GM19438 (cell line): ENCODE measurements around the gene IL17RC.
"Not testable (repeated sequence)": the region's sequence is repeated elsewhere in the genome, so short reads cannot be mapped to it uniquely, and the experiment has no call there.

ENCODE experiments used
- ATAC-seq: cut with Tn5 transposase; IDR thresholded peaks from one replicate; pipeline ENCODE4 v1.9.1; 2021; ENCODE audit warnings: low read depth; ENCODE audit not compliant: unreplicated experiment

Gene IL17RC

GRCh38 chr3:9891072-9891622, 25.8 kb upstream of the IL17RC start:
- no peak for ATAC-seq

DNA sequence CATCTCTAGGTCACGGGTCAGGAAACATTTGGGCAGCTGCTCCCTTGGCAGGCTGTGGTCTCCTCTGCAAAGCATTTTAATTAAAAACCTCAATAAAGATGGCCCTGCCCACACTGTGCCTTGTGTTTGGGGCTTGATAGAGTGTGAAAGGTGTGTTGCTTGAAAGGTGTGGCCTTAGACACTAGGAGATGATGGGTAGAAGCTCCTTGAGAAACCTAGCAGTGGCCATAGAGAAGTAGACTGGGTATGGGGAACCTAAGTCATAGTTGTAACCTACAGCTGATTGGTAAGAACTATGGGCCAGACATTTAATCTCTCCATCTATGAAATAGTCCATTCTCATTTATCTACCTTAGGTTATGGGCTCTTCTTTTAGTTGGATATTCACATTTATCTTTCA, 23.2 kb upstream of the IL17RC start:
- no peak for ATAC-seq

DNA sequence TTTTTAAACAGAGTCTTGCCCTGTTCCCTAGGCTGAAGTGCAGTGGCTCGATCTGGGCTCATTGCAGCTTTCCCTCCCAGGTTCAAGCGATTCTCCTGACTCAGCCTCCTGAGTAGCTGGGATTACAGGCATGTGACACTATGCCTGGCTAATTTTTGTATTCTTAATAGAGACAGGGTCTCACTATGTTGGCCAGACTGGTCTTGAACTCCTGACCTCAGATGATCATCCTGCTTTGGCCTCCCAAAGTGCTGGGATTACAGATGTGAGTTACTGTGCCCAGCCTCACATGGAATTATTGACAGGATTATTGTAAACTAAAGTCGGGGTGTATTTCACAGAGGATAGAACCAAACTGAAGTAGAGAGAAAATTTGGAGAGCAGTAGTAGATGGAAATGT, 21.2 kb upstream of the IL17RC start:
- not testable (repeated sequence) for ATAC-seq

- ATAC-seq: not testable (repeated sequence)
Measured at GRCh38 chr3:9896755-9897407, 20.0 kb upstream of the IL17RC start.

DNA sequence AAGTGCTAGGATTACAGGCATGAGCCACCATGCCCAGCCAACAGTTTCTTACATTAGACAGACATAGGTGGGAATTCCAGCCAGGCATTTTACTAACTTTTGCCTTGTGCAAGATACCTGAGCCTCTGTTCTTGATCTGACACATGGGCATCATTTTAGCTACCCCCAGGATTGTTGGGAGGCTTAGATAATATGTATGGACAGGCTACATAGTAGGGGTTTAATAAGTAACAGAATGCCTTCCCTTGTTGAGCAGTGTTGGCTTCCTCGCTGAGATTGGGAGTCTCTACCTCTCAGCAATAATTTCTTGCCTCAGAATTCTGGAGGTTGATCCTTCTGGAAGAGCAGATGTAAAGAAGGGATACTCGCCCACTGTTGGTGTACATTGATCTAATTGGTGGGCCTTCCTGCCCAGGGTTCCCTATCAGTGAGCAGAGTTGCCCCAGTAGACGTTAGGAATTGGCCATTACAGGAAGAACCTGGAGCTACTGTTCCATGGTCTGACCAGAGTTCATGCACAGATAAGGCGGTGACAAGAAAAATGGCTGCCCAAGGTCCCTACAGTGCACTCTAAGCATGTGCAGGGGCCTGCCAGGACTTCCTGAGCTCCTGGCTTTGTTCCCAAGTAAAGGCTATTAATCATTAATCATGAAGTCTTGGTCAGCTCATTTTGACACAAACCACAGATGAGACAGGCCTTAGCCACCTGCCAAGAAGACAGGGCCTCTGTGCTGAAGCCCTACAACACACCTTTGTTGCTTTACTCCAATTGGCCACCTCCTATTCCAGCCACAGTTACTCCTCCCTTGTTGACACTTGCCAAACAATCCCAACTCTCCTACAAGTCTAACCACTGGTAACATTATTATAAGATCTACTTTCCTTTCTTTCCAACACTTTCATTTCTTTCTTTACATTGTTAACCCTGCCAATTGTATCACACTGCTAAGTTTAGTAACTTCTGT, 19.2 kb upstream of the IL17RC start:
- peak; percentile 59 for ATAC-seq

- no peak for ATAC-seq
Measured at GRCh38 chr3:9898467-9899241, 18.2 kb upstream of the IL17RC start.

DNA sequence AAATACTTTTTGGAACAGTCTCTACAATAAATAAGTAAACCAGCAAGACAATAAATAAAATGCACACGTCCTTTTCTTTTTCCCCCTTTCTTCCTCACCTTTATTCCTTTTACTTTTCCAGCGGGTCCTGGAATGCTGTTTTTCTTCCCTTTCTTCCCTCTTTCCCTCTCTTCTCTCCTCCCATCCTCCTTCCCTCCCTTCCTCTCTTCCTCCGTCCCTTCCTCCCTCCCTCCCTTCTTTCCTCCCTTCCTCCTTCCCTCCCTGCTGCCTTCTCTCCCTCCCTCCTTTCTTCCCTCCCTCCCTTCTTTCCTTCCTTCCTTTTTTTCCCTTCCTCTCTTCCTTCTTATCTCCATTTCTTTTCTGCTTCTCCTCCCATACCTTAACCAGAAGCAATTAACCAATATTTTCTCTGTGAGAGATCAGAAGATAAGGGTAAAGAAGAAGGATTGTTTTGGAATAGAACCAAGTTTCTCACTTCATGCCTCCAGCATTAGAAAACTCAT, 17.6 kb upstream of the IL17RC start:
- ATAC-seq: no peak

DNA sequence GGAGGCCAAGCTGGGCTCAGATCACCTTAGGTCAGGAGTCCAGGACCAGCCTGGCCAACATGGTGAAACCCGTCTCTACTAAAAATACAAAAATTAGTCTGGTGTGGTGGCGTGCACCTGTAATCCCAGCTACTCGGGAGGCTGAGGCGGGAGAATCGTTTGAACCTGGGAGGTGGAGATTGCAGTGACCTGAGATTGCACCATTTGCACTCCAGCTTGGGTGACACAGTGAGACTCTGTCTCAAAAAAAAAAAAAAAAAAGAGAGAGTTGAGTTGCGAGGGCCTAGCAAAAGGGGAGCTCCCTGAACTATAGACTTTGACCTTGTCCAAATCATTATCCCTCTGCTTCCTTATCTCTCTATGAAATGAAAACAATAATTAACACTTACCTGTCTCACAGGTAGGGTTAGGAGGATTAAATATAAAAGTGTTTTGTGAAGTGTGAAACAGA, 15.9 kb upstream of the IL17RC start:
- ATAC-seq: not testable (repeated sequence)

DNA sequence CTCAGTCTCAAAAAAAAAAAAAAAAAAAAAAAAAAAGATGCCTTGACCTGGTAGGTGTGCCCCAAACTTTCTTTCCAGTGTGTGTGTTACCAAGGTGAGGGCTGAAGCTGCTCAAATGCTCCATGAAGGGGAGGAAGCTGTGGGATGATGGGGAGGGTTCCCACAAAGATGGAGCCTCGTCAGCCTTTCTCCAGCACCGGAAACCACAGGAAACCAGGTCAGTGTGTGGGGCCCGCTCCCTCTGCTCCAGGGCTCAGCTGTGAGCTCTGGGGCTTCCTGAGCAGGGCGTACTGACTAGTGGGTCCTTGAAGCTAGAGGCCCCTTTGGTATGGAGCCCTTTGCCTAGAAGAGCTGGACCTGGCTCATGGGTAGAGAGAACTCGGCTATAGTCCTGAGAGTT, 14.9 kb upstream of the IL17RC start:
- ATAC-seq: no peak

- ATAC-seq: no peak
Measured at GRCh38 chr3:9902372-9903237, 14.3 kb upstream of the IL17RC start, which contains the start of gene IL17RE. IL17RE (plus strand) TSS chr3:9902848; CDS start chr3:9902933, 85 bp downstream.

GRCh38 chr3:9903238-9903624, 13.7 kb upstream of the IL17RC start:
- no peak for ATAC-seq

DNA sequence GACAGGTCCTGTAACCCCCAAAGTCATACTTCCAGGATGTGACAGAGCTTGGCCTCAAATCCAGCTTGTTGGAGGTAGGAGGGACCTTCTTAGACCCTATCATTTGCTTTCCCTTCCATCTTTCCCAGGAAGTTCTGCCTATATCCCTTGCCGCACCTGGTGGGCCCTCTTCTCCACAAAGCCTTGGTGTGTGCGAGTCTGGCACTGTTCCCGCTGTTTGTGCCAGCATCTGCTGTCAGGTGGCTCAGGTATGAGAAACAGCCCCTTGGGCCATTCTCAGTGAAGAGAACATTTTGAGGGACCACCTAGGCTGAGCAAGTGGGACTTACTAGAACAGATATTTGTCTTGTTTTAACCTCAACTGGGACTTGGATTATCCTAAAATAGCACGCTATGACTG, 13.0 kb upstream of the IL17RC start:
- ATAC-seq: no peak

DNA sequence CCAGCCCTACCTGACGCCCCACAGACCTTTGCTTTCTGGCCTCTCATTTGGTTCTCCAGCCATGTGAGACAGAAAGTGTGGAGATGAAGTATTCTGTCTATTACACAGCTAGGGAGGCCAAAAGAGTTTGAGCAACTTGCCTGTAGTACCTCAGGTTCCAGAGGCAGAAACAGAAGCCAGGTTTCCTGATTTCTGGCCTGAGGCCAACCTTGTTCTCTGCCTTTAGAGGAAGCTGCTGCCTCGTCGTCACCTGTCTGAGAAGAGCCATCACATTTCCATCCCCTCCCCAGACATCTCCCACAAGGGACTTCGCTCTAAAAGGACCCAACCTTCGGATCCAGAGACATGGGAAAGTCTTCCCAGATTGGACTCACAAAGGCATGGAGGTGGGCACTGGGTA, 10.4 kb upstream of the IL17RC start:
- ATAC-seq: no peak

GRCh38 chr3:9908286-9908685, 8.6 kb upstream of the IL17RC start:
- no peak for ATAC-seq

DNA sequence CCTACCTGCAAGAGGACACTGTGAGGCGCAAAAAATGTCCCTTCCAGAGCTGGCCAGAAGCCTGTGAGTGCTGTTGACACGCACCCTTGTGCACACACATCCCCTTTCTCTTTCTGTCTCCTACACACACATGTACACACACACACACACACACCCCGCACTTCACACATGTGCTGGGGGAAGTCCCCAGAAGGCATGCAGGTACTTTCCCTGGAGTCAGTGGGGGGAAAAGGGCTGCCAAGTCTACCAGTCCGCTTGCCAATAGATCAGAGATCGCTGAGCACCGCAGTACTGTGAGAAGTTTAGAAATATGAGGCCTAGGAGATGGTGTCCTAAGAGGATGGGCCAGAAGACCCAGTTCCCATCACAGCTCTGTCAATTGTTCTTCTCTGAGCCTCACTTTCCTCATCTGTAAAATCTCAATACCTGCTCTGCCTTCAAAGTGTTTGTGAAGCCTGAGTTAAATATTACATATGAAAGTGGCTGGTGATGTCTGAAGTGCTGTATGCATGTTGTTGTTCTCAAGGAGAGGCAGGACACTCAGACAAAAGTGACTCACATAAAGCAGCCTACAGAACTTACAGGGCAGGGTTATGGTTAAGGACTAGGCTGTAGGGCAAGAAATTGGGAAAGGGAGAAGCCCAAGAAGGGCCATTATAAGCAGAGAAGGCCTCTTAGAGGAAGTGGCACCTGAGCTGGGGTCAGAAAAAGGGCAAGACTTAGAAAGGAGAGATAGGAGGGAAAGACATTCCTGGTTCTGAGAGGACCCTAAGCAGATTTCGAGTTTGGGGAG, 7.5 kb upstream of the IL17RC start:
- ATAC-seq: no peak

DNA sequence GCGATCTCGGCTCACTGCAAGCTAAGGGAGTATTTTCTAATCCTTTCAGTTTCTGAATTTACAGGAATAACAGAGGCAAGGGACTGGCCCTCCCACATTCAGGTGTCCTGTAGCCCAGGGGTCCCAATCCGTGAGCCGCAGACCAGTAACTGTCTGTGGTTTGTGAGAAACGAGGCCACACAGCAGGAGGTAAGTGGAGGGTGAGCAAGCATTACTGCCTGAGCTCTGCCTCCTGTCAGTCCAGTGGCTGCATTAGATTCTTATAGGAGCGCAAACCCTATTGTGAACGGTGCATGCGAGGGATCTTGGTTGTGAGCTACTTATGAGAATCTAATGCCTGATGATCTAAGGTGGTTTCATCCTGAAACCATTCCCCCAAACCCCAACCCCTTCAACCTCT, 5.0 kb upstream of the IL17RC start:
- ATAC-seq: no peak

GRCh38 chr3:9912294-9912935, 4.5 kb upstream of the IL17RC start:
- ATAC-seq: no peak

DNA sequence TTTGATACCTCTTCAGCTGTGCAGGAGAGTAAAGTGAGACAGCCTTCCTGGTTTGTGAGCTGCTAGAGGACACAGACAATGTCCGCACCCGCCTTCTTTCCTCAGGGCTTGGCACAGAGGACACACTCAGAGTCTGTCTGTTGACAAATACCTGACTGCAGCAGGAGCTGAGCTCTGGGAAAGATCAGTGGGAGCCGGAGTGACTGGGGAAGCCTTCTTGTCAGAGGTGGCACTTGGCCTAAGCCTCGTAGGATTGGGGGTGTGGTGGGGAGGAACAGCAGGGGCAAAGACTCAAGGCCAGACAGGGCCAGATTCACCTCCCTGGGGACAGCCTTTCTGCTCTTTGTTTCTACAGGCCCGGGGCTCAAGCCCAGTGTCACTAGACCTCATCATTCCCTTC, 3.3 kb upstream of the IL17RC start:
- ATAC-seq: no peak
